ENCODE results near the gene DCTN5. TPM values are rescaled to one million over a fixed set of nuclear protein-coding genes. Genes with fewer than 3 reads are reported as not detected.

The DCTN5 gene
- total and polyA plus RNA-seq, 2 donors (not counting 3 experiments of a cell fraction or from before 2014, with no cell fraction given) = 51.6 to 80.8 TPM

- no TSS peak for BruUV-seq (replicated peaks)
- CTCF ChIA-PET = no interaction called here
- no peaks in the 10 kb centered on the region for H3K9me1 ChIP-seq (replicated peaks; ENCODE audit: control insufficient read depth, extremely low read depth, insufficient read depth, low read length)
- H3K27ac ChIP-seq (ENCODE audit: insufficient read depth, low read depth, low read length) = no peak overlapping the region
- DNase-seq (ENCODE audit: low read depth, low spot score) (no peak), FAIRE-seq (no peak)
- H3K36me3 ChIP-seq (ENCODE audit: control insufficient read depth in 2 of 2, extremely low read depth in 1 of 2, insufficient read depth in 2 of 2, low read length in 2 of 2) = peaks cover 26 to 56% of the 10 kb centered on the region in 2 experiments
- no peaks in the 10 kb centered on the region for H4K20me1 ChIP-seq (replicated peaks; ENCODE audit: control insufficient read depth, extremely low read depth, insufficient read depth, low read length)
- POLR2A ChIA-PET = no interaction called here
- H3K4me3 ChIP-seq (replicated peaks in 1 of 3; ENCODE audit: insufficient read depth in 1 of 3, low read depth in 1 of 3, low read length in 3 of 3) = no peak overlapping the region
- intact Hi-C loops (cut with micrococcal nuclease) = no loop called here
- no peak overlapping the region for H2AFZ ChIP-seq (ENCODE audit: low read depth, low read length)
- no peak overlapping the region for H3K4me2 ChIP-seq (ENCODE audit: insufficient read depth, low read length)
- H3K9me3 ChIP-seq (replicated peaks; ENCODE audit: control insufficient read depth, insufficient read depth, low read length) = no peaks in the 10 kb centered on the region
- H3K27me3 ChIP-seq (ENCODE audit: control insufficient read depth in 2 of 2, insufficient read depth in 2 of 2, low read length in 2 of 2) = no peaks in the 10 kb centered on the region
- no peaks in the 10 kb centered on the region for H3K4me1 ChIP-seq (ENCODE audit: control insufficient read depth, extremely low read depth, insufficient read depth, low read length)
- dilution Hi-C loops (cut with MboI; ENCODE audit: extremely low pct_ligation_motif_present, low sequenced_read_pairs) = no loop called here
- no peak overlapping the region for H3K9ac ChIP-seq (replicated peaks; ENCODE audit: extremely low read depth, insufficient read depth, low read length)
- TF ChIP-seq POLR2A (IDR thresholded peaks at IDR 0.05; ENCODE audit: low read depth, low read length) = no peak
- TF ChIP-seq GATA2 (IDR thresholded peaks at IDR 0.05; ENCODE audit: insufficient read depth, insufficient read length, low read depth, low read length) = no peak
- no peak for TF ChIP-seq POLR2AphosphoS5 (IDR thresholded peaks at IDR 0.05; ENCODE audit: insufficient read depth, low read depth, low read length)
- TF ChIP-seq EZH2 (IDR thresholded peaks at IDR 0.05; ENCODE audit: borderline replicate concordance, low read depth, low read length, severe bottlenecking) = no peak
- no peak for TF ChIP-seq JUN (IDR thresholded peaks at IDR 0.05; ENCODE audit: borderline replicate concordance, insufficient read depth, insufficient read length, low read depth)
- TF ChIP-seq MAX (IDR thresholded peaks at IDR 0.05; ENCODE audit: insufficient read depth, insufficient read length) = no peak
- H3K79me2 ChIP-seq (ENCODE audit: control insufficient read depth, insufficient read depth, low read length) = peaks cover 27% of the 10 kb centered on the region
These were observed 46.0 kb downstream of the DCTN5 start for GRCh38 chr16:23687034-23687808.
